GM12874 (cell line): ENCODE measurements around the gene INPP5K.

Experiments used
- TF ChIP-seq, protein P1 (sequence below): IDR thresholded peaks from 2 replicates; pipeline ENCODE4 v1.5.1; 2011; ENCODE audit warnings: low read depth, mild to moderate bottlenecking, control low read depth, low read length, moderate library complexity; ENCODE audit not compliant: insufficient read depth

Gene INPP5K

GRCh38 chr17:1509290-1509881, 7.0 kb downstream of the INPP5K start:
- TF ChIP-seq, protein P1, sequence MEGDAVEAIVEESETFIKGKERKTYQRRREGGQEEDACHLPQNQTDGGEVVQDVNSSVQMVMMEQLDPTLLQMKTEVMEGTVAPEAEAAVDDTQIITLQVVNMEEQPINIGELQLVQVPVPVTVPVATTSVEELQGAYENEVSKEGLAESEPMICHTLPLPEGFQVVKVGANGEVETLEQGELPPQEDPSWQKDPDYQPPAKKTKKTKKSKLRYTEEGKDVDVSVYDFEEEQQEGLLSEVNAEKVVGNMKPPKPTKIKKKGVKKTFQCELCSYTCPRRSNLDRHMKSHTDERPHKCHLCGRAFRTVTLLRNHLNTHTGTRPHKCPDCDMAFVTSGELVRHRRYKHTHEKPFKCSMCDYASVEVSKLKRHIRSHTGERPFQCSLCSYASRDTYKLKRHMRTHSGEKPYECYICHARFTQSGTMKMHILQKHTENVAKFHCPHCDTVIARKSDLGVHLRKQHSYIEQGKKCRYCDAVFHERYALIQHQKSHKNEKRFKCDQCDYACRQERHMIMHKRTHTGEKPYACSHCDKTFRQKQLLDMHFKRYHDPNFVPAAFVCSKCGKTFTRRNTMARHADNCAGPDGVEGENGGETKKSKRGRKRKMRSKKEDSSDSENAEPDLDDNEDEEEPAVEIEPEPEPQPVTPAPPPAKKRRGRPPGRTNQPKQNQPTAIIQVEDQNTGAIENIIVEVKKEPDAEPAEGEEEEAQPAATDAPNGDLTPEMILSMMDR: no peak

- TF ChIP-seq, protein P1: no peak
These were observed 9.7 kb downstream of the INPP5K start for GRCh38 chr17:1506649-1507267.

- TF ChIP-seq, protein P1: no peak
These were observed 10.8 kb downstream of the INPP5K start for GRCh38 chr17:1505586-1505985.

GRCh38 chr17:1504866-1505265, 11.5 kb downstream of the INPP5K start:
- TF ChIP-seq, protein P1: no peak

GRCh38 chr17:1503699-1504098, 12.7 kb downstream of the INPP5K start:
- TF ChIP-seq, protein P1: no peak

DNA sequence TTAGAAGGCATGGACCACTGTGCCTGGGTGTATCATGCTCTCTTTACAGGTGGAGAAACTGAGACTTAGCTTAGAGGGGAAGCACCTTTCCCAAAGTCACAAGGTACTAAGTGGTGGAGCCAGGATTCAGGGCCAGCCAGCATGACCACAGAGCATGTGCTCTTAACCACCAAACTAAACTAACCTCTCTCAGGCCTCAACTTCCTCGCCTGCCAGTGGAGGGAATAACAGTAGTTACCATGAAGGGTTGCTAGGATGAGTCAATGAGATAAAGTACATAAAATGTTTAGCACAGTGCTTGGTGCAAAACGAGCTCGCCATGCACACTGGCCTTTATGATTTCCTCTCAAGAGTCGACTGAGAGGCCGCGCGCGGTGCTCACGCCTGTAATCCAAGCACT, 17.5 kb downstream of the INPP5K start:
- TF ChIP-seq, protein P1: no peak

- TF ChIP-seq, protein P1: no peak
These were observed 18.2 kb downstream of the INPP5K start for GRCh38 chr17:1498233-1498632.
